ENCODE measurements around the gene UGGT2.
"Not testable (repeated sequence)": the region's sequence is repeated elsewhere in the genome, so short reads cannot be mapped to it uniquely, and the experiment has no call there.

The UGGT2 gene

DNA sequence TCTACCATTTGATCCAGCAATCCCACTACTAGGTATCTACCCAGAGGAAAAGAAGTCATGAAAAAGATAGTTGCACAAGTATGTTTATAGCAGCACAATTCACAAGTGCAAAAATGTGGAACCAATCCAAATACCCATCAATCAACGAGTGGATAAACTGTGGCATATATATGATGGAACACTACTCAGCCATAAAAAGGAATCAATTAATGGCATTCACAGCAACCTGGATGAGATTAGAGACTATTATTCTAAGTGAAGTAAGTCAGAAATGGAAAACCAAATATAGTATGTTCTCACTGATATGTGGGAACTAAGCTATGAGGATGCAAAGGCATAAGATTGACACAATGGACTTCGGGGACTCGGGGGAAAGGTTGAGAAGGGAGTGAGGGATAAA lies 1.3 kb downstream of the UGGT2 start:
- not testable (repeated sequence) for DNase-seq (ENCODE audit: low read depth in 2 of 3, low spot score in 2 of 3)

DNA sequence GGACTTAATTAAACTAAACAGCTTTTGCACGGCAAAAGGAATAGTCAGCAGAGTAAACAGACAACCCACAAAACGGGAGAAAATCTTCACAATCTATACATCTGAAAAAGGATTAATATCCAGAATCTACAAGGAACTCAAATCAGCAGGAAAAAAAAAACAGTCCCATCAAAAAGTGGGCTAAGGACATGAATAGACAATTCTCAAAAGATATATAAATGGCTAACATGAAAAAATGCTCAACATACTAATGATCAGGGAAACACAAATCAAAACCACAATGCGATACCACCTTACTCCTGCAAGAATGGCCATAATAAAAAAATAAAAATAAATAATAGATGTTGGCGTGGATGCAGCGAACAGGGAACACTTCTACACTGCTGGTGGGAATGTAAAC lies 1.7 kb downstream of the UGGT2 start:
- not testable (repeated sequence) for DNase-seq (ENCODE audit: low read depth in 2 of 3, low spot score in 2 of 3)

DNA sequence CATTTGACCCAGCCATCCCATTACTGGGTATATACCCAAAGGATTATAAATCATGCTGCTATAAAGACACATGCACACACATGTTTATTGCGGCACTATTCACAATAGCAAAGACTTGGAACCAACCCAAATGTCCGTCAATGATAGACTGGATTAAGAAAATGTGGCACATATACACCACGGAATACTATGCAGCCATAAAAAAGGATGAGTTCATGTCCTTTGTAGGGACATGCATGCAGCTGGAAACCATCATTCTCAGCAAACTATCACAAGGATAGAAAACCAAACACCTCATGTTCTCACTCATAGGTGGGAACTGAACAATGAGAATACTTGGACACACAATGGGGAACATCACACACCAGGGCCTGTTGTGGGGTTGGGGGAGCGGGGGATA lies 2.2 kb downstream of the UGGT2 start:
- not testable (repeated sequence) for DNase-seq (ENCODE audit: low read depth in 2 of 3, low spot score in 2 of 3)

DNA sequence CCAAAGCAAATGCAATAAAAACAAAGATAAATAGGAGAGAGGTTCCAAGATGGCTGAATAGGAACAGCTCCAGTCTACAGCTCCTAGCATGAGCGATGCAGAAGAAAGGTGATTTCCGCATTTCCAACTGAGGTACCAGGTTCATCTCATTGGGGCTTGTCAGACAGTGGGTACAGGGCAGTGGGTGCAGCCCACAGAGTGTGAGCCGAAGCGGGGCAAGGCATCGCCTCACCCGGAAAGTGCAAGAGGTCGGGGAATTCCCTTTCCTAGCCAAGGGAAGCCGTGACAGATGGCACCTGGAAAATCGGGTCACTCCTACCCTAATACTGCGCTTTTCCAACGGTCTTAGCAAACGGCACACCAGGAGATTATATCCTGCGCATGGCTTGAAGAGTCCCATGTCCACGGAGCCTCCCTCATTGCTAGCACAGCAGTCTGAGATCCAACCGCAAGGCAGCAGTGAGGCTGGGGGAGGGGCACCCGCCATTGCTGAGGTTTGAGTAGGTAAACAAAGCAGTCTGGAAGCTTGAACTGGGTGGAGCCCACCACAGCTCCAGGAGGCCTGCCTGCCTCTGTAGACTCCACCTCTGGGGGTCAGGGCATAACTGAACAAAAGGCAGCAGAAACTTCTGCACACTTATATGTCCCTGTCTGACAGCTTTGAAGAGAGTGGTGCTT lies 6.6 kb downstream of the UGGT2 start:
- DNase-seq (ENCODE audit: low read depth in 2 of 3, low spot score in 2 of 3), result not testable (repeated sequence)

DNA sequence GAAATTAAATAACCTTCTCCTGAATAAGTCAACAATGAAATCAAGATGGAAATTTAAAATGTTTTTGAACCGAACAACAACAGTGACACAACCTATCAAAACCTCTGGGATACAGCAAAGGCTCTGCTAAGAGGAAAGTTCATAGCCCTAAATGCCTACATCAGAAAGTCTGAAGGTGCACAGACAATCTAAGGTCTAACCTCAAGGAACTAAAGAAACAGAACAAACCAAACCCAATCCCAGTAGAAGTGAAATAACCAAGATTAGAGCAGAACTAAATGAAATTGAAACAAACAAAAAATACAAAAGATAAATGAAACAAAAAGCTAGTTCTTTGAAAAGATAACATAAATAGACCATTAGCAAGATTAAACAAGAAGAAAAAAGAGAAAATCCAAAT lies 9.0 kb downstream of the UGGT2 start:
- no peak for DNase-seq (ENCODE audit: low read depth in 2 of 3, low spot score in 2 of 3)

DNA sequence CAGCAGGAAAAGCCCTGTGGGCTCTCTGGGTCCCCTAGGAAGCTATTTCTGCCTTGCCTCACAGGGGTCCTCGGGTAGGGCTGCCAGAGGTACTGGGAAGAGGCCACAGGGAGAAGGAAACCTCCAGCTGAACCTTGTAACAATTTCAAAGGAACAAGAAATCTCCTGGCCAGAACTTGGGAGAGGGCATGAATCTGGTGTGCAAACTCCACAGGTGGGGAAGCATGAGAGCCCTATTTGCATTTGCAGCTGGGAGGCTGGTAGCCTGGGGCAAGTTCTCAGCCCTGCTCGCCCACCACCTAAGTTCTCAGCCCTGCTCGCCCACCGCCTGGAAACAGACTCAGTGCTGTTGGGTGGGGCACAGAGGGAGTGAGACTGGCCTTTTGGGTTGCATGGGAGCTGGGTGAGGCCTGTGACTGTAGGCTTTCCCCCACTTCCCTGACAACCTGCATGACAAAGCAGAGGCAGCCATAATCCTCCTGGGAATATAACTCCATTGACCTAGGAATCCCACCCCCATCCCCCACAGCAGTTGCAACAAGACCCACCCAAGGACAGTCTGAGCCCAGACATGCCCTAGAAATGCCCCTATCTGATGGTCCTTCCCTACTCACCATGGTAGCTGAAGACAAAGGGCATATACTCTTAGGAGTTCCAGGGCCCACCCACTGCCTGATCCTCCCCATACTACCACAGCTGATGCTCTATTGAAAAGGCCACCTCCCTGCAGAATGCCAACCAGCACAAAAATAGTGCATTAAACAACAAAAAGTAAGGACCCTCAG lies 11.7 kb downstream of the UGGT2 start:
- DNase-seq (ENCODE audit: low read depth in 2 of 3, low spot score in 2 of 3), result no peak

DNA sequence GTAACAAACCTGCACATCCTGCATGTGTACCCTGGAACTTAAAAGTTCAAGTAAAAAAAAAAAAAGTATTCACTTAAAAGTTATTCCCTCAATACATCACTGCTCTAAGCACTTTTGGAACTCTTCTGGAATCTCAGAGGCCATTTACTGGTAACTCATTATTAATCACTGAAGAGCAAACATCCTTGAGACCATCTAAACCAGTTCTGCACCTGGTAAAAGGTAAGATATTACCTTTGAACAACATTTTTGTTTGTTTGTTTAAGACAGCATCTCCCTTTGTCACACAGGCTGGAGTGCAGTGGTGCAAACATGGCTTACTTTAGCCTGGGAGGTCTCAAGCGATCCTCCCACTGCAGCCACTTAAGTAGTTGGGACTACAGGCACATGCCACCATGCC lies 16.7 kb downstream of the UGGT2 start:
- no peak for DNase-seq (ENCODE audit: low read depth in 2 of 3, low spot score in 2 of 3)

DNA sequence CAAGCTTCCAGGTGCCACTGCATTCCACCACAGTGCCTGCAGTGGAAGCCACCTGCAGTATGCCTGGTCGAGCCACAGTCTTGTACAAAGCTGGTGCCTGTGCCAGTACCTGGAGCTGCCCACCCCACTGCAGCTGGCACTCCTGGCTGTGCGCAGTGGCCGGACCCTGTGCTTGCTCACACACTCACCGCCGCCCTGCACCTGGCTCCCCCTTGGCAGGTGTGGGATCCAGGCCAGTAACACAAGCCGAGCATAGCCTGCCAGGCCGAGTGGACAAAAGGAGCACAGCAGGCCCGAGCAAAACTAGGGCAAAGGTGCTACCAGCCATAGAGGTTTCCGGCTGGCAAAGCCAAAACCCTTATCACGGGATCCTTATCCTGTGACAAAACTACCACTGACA lies 18.5 kb downstream of the UGGT2 start:
- DNase-seq (ENCODE audit: low read depth in 2 of 3, low spot score in 2 of 3), result no peak

DNA sequence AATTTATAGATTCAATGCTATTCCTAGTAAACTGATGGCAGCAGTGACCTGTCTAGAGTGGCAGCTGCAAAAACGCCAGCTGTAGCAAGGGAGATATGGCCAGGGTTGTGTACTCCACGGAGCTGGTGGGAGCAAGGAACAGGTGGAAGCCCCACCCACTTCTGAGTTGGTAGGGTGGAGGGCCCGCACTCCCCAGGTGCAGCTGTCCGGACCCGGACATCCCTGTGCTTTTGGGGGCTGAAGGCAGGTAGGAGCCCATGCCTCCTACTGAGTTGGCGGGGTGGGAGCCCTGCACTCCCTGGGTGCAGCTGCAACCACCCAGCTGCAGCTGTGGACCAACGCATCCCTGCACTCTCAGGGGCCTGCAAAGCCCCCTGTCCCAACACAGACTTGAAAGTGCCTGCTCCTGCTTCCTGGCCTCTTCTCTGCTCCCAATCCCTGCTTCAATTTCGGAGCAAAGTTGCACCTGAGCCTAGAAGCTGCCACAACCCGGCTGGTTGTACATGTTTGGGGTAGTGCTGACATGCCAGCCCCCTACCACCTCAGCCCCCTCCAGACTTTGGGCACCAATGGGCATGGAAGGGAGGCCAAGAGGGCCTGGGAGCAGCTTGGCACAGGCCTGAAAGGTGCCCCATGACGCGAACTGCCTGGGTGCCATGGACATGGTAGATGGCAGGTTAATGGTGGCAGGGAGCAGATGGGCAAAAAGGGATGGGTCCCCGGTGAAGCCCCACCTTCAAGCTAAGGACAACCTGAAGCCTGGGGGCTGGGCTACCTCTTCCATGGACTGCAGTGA lies 19.8 kb downstream of the UGGT2 start:
- DNase-seq (ENCODE audit: low read depth in 2 of 3, low spot score in 2 of 3), result no peak

DNA sequence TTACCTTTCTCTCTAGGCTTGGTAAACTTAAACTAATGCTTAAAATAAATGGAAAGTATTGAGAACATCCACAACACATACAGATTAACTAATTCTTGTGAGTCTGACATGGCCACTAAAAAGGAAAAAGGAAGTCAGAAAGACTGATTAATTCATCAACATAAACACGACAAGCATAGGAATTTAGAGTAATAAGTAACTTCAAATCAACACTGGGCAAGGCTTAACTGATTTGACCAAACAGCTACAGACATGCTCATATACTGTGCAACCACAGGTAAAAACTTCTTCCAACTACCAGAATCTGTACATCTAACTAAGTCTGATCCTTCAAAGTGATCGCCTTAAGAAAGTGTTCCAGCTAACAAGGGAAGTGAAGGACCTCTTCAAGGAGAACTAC lies 20.5 kb downstream of the UGGT2 start:
- no peak for DNase-seq (ENCODE audit: low read depth in 2 of 3, low spot score in 2 of 3)

DNA sequence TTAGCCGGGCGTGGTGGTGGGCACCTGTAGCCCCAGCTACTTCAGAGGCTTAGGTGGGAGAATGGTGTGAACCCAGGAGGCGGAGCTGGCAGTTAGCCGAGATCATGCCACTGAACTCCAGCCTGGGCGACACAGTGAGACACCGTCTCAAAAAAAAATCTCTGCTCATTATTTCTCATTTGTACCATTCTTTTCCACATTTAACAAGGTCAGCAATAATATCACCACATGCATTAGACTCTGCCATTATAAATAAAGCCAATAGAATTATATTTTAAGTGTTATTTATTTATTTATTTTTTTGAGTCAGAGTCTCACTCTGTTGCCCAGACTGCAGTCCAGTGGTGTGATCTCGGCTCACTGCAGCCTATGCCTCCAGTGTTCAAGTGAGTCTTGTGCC lies 24.2 kb downstream of the UGGT2 start:
- DNase-seq (ENCODE audit: low read depth in 2 of 3, low spot score in 2 of 3), result no peak

DNA sequence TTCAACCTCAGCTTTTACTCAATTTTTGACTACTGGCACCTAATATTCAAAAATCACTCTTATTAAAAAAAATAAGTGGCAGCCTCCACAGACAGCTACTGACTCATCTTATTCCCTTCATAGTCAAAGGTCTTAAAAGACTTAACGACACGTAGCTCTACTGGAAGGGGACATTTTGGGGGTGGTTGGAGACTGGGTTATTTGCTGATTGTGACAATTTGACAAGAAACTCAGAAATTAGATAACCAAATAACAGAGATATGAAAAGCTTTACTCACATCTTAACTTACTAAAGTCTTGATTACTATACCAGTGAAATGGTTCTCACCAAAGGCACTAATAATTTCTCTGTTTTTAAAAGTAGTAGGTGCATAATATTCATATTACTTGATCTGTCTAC lies 25.7 kb downstream of the UGGT2 start:
- DNase-seq (ENCODE audit: low read depth in 2 of 3, low spot score in 2 of 3), result no peak

DNA sequence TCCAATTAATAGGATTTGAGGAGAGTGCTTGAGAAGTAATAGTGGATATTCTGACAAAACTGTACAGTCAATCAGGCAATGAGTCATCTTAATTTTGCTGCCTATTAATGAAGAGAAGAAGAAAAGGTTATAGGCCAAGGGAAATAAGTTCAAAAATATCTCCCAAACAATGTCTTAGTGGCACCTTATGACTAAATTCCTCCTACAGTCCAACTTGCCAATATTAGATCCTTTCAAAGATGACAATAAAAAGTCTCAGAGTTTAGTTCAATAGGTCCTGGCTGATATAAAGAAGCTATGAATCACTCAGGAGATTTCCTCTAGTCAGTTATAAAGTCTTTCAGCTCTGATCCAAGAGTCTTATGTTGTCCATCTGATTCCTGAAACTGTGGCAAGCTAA lies 27.9 kb downstream of the UGGT2 start:
- DNase-seq (ENCODE audit: low read depth in 2 of 3, low spot score in 2 of 3), result no peak

DNA sequence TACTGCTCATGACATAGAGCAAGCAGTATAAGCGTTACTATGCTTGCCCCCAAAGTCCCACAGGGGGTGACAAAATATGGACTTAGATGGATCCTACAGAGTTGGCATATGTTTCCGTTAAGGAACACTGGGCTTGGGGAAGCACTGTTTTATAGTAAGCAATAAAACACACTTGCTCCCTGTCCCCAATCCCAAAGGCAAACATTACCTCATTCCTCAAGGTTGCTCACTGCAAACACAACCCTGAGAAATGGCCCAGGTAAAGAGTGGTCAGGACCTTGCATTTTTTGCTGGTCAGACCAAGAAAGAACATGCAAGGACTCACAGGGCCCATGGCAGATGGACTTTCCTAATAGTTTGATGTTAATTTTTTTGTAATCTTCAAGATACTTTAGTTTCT lies 32.3 kb downstream of the UGGT2 start:
- no peak for DNase-seq (ENCODE audit: low read depth in 2 of 3, low spot score in 2 of 3)

DNA sequence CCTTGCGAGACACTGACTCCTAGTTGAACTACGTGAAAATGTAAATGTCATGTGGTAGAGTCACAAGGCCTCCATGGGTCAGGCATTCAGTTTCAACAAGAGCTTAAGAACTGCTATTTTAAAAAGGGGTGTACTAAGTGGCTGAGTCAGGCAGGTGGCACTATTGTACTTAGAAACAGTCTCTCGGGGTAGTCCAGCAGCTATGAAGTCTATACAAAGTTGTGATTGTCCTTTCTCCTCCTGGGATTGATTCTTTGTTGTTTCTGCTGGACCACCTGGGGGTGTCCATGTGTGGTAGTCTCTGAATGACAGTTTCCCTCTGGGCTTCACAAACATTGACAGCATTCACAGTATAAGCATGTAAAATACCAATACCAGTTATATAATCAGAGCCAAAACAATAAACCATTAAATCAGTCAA lies 33.0 kb downstream of the UGGT2 start:
- no peak for DNase-seq (ENCODE audit: low read depth in 2 of 3, low spot score in 2 of 3)

DNA sequence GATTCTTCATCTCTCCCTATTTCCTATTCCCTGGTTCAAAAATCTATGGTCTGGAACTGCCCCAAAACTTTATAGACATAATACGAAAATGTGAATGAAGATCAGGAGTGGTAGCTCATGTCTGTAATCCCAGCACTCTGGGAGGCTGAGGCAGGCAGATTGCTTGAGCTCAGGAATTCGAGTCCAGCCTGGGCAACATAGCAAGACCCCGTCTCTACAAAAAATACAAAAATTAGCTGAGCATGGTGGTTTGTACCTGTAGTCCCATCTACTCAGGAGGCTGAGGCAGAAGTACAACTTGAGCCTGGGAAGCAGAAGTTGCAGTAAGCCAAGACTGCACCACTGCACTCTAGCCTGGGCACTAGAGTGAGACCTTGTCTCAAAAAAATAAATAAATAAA lies 35.1 kb downstream of the UGGT2 start:
- no peak for DNase-seq (ENCODE audit: low read depth in 2 of 3, low spot score in 2 of 3)

DNA sequence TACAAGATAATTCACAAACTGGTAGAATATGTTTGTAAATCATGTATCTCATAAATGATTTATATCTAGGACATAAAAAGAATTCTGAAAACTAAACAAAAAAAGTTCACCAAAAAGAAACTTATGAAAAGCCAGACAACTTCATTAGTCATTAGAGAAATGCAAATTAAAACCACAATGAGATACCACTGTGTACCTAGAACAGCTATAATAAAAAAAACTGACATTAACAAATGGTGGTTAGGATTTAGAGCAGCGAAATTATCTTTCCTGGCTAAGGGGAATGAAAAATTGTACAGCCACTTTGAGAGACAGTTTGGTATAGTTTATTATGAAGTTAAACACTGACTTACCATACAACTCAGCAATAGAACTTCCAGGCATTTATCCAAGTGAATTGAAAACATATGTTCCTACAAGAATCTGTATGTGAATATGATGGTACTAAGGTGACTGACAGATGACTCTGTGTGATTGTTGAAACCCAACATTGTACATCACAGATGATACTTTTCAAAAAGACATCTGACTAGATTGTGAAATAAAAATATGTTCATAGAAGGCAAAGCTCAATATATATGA lies 41.8 kb downstream of the UGGT2 start:
- DNase-seq (ENCODE audit: low read depth in 2 of 3, low spot score in 2 of 3), result no peak

DNA sequence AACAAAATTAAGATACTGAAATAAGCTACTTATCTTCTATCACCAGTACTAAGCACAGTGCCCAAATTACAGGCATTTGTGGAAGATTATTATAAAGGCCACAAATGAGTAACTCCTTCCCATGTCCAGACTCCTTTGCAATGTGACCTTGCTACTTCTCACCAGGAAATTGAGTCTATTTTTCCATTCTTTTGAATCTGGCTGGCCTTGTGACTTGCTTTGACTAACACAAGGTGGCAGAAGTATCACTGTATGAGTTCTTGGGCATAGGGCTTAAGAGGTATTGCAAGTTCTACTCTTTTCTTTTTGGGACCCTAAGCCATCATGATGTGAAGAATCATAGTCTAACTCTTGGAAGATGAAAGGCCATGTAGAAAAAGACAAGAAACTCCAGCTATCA lies 49.9 kb downstream of the UGGT2 start:
- no peak for DNase-seq (ENCODE audit: low read depth in 2 of 3, low spot score in 2 of 3)

DNA sequence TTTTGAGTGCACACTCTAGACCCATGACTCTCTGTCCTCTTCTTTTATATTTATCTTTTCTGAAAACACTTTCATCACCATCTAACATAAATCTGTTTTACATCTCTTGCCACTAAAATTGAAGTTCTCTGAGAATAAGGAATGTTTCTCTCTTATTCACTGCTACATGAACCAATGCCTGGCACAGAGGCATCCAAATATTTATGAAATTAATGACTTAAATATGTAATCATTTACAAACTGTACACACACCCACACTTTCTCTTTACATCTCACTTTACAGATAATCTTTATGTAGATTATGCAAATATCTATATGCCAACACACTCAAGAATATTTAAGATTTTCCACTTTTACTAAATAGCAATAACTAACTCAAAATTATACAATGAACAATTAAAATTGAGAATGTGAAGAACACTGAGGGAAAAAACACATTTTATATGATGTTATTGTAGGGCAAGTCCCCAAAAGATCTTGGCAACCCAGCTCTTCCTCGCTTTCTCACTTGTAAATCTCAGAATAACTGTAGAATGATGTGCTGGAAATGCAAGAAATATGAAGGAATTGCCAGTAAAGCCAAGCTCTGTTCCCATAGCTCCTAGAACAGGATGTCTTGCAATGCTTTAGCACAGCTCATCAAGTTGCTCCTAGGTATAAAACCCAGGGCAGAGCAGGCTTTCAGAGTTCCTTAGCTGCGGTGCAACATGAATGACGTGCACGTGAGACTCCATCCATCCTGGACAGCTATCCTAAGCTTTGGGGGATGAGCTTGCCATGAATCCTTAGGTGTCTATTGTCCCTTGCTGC lies 50.7 kb downstream of the UGGT2 start:
- no peak for DNase-seq (ENCODE audit: low read depth in 2 of 3, low spot score in 2 of 3)

DNA sequence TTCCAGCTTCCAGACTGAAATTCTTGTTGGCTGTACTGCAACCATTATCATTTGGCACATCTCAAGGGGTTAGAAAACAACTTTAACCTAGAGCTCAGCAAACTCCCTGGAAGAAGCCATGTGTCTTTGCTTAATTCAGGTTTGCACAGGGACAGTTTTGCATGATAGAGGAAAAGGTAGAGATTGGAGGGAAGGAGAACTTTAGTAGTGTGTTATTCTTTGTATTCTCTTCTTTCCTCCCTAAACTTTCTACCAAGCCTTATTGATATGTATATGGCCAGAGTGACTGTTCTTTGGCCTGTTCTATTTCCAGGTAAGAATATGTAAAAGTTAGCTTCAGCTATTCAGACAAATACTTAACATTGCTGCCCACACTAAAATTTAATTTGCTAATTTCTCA lies 53.1 kb downstream of the UGGT2 start:
- DNase-seq (ENCODE audit: low read depth in 2 of 3, low spot score in 2 of 3), result no peak

DNA sequence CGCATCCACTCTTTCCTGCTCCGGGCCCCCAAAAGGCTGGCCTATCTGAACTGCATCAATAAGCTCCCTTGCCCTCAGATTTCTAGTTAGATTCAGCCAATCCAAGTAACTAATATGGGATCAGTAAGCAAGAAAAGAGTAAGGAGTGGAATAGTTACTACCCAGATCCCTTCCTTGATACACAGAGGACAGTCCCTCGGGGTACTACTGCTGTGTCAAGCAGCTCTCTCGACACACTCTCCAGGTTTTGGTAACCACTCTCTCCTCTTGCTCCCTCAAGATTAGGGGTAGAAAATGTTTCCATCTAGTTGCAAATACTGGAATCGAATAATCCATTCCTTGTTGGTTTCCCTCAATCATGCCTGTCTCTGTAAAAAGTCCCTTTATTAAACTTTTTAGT lies 65.4 kb downstream of the UGGT2 start:
- DNase-seq (ENCODE audit: low read depth in 2 of 3, low spot score in 2 of 3), result no peak
